ENCODE results near the gene CPD.

DNA sequence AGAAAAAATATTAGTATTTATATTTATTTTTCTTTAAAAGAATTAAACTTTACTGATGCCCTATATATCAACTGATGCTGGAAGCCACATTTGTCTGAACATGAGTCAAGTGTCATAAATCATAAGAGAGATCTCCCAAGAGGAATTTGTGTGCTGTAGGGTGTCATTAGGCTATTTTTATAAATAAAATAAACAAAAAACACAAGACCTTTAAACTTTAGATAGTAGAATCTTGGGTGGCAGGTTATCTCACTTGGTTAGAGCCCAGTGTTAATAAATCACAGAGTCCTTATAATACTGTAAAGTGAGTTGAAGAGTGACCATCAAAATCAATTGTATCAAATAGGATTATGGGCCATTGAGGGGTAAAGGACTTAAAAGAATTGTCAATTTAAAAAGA lies 21.3 kb upstream of the CPD start:
- TF ChIP-seq, protein P1, sequence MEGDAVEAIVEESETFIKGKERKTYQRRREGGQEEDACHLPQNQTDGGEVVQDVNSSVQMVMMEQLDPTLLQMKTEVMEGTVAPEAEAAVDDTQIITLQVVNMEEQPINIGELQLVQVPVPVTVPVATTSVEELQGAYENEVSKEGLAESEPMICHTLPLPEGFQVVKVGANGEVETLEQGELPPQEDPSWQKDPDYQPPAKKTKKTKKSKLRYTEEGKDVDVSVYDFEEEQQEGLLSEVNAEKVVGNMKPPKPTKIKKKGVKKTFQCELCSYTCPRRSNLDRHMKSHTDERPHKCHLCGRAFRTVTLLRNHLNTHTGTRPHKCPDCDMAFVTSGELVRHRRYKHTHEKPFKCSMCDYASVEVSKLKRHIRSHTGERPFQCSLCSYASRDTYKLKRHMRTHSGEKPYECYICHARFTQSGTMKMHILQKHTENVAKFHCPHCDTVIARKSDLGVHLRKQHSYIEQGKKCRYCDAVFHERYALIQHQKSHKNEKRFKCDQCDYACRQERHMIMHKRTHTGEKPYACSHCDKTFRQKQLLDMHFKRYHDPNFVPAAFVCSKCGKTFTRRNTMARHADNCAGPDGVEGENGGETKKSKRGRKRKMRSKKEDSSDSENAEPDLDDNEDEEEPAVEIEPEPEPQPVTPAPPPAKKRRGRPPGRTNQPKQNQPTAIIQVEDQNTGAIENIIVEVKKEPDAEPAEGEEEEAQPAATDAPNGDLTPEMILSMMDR (IDR thresholded peaks at IDR 0.05) = no peak
- no peak for TF ChIP-seq POLR2A (IDR thresholded peaks at IDR 0.05)

Measured in uterus (tissue), 2 donors.